GM23338 (cell line): Measurements from ENCODE around the gene RBM22. TPM values are rescaled to one million over a fixed set of nuclear protein-coding genes. Genes with fewer than 3 reads are reported as not detected.

Experiments used
- ATAC-seq: fragments of 200-7000 bp; cut with Tn5 transposase; 3 replicates; pipeline ENCODE4 v1.9.1; 2020
- DNase-seq: peaks from one replicate; pipeline ENCODE4 v3.0.0-alpha.2; 2015; ENCODE audit warnings: low spot score
- H2AFZ ChIP-seq: fragments of 200-600 bp; sonication (generic); 2 replicates; pipeline ENCODE4 v1.8.0; 2016; ENCODE audit warnings: antibody characterized with exemption, mild to moderate bottlenecking, moderate library complexity
- H3F3A ChIP-seq: fragments of 200-600 bp; sonication (generic); replicated peaks from 2 replicates; pipeline ENCODE4 v1.8.0; 2017; ENCODE audit warnings: antibody characterized with exemption, mixed run types, low read depth
- H3K27ac ChIP-seq: fragments of 200-600 bp; sonication (generic); 2 replicates; pipeline ENCODE4 v1.6.1; 2016; ENCODE audit warnings: low read depth
- H3K27me3 ChIP-seq: fragments of 200-600 bp; sonication (generic); 2 replicates; pipeline ENCODE4 v1.8.0; 2016; ENCODE audit warnings: mild to moderate bottlenecking, mixed run types, moderate library complexity; ENCODE audit not compliant: insufficient read depth
- H3K36me3 ChIP-seq: fragments of 200-600 bp; sonication (generic); 2 replicates; pipeline ENCODE4 v1.8.0; 2016; ENCODE audit warnings: mild to moderate bottlenecking; ENCODE audit not compliant: insufficient read depth
- H3K4me1 ChIP-seq: fragments of 200-600 bp; sonication (generic); 2 replicates; pipeline ENCODE4 v1.8.0; 2016; ENCODE audit warnings: mild to moderate bottlenecking, moderate library complexity; ENCODE audit not compliant: insufficient read depth
- H3K4me2 ChIP-seq: fragments of 200-600 bp; sonication (generic); 2 replicates; pipeline ENCODE4 v1.7.1; 2017; ENCODE audit warnings: mixed run types
- H3K4me3 ChIP-seq: fragments of 200-600 bp; sonication (generic); 2 replicates; pipeline ENCODE4 v1.6.1; 2016; ENCODE audit warnings: mixed run types
- H3K79me2 ChIP-seq: fragments of 200-600 bp; sonication (generic); replicated peaks from 2 replicates; pipeline ENCODE4 v1.8.0; 2017; ENCODE audit warnings: mild to moderate bottlenecking; ENCODE audit not compliant: insufficient read depth
- H3K9me2 ChIP-seq: fragments of 200-600 bp; sonication (generic); 2 replicates; pipeline ENCODE4 v1.8.0; 2017; ENCODE audit not compliant: insufficient read depth
- H4K20me1 ChIP-seq: fragments of 200-600 bp; sonication (generic); replicated peaks from 2 replicates; pipeline ENCODE4 v1.8.0; 2017; ENCODE audit warnings: mild to moderate bottlenecking; ENCODE audit not compliant: insufficient read depth
- H3K27ac Mint-ChIP-seq: 2 replicates; pipeline ENCODE4 v1.8.0; 2020; ENCODE audit warnings: inconsistent platforms, mild to moderate bottlenecking, moderate library complexity, mixed read lengths
- H3K27me3 Mint-ChIP-seq: 3 replicates; pipeline ENCODE4 v1.8.0; 2022; ENCODE audit warnings: low read depth, mild to moderate bottlenecking, moderate library complexity, mixed read lengths, inconsistent platforms; ENCODE audit not compliant: insufficient read depth, poor library complexity
- H3K36me3 Mint-ChIP-seq: 3 replicates; pipeline ENCODE4 v1.8.0; 2021; ENCODE audit warnings: low read depth, mild to moderate bottlenecking, inconsistent platforms, moderate library complexity, mixed read lengths
- H3K4me1 Mint-ChIP-seq: 3 replicates; pipeline ENCODE4 v1.8.0; 2020; ENCODE audit warnings: mild to moderate bottlenecking, inconsistent platforms, mixed read lengths
- H3K4me3 Mint-ChIP-seq: 3 replicates; pipeline ENCODE4 v1.8.0; 2021; ENCODE audit warnings: moderate library complexity, mild to moderate bottlenecking, inconsistent platforms, mixed read lengths
- H3K9me3 Mint-ChIP-seq: 3 replicates; pipeline ENCODE4 v1.8.0; 2020; ENCODE audit warnings: moderate library complexity, mild to moderate bottlenecking, inconsistent platforms, mixed read lengths
- CTCF ChIP-seq, 2 experiments: fragments of 200-600 bp in 1 of 2; sonication (generic) in 1 of 2; conservative IDR thresholded peaks; 2 replicates each; pipeline versions ENCODE4 v1.5.1 to v1.6.1; 2016 to 2017; ENCODE audit warnings: antibody characterized with exemption in 2 of 2, low read depth in 2 of 2, mild to moderate bottlenecking in 2 of 2, moderate library complexity in 1 of 2
- NANOG ChIP-seq: IDR thresholded peaks from 2 replicates; pipeline ENCODE4 v1.6.1; 2016; ENCODE audit warnings: antibody characterized with exemption, borderline replicate concordance
- REST ChIP-seq: IDR thresholded peaks from one replicate; pipeline ENCODE4 v1.6.1; 2018; ENCODE audit warnings: antibody characterized with exemption; ENCODE audit not compliant: unreplicated experiment
- ZNF331 ChIP-seq: fragments of 250-450 bp; sonication (Bioruptor Pico); IDR thresholded peaks from 2 replicates; pipeline ENCODE4 v1.5.0; 2020; ENCODE audit warnings: low read depth, mild to moderate bottlenecking, moderate library complexity
- polyA plus RNA-seq: library from polyadenylated mRNA; unstranded; fragments of >200 nt; fragmentation: Nextera tagmentation; extraction: Ambion mirVana; gene quantifications from 2 replicates; pipeline ENCODE4 v1.2.1, GENCODE V29; 2016
- total RNA-seq: library from RNA; depleted of rRNA; stranded (reverse); fragments of >200 nt; shearing (Covaris generic); gene quantifications from 2 replicates; pipeline ENCODE4 v1.2.3, GENCODE V29; 2014

Gene RBM22
- total and polyA plus RNA-seq, 2 experiments from 2014 or later: 23.4 to 32.3 TPM

GRCh38 chr5:150734579-150735384 lies 33.9 kb upstream of the RBM22 start:
- Histone ChIP-seq H3K27me3 (no peaks in the 10 kb centered on the region), H4K20me1 (peaks cover 5% of the 10 kb centered on the region; the same call in 1 of the 2 replicates), H3K79me2 (peaks cover 41% of the 10 kb centered on the region), H3K4me2 (no peak overlapping the region), H3K9me2 (no peaks in the 10 kb centered on the region), H3F3A (no peaks in the 10 kb centered on the region), H3K4me3 (no peak overlapping the region), H3K36me3 (peaks cover 12% of the 10 kb centered on the region), H3K27ac (no peak overlapping the region), H3K4me1 (peaks cover 21% of the 10 kb centered on the region), H2AFZ (no peak overlapping the region)
- DNase-seq (peak; percentile 13), ATAC-seq (peak; percentile 55)
- Mint-ChIP-seq H3K4me1 (peaks cover 32% of the 10 kb centered on the region), H3K9me3 (peaks cover 22% of the 10 kb centered on the region), H3K36me3 (peaks cover 65% of the 10 kb centered on the region), H3K27ac (peak overlapping the region; percentile 55; the same call in 1 of the 2 replicates), H3K4me3 (no peak overlapping the region), H3K27me3 (no peaks in the 10 kb centered on the region)
- TF ChIP-seq CTCF (conservative IDR thresholded peaks at IDR 0.05; ENCODE audit: low read depth in 2 of 2): peak; percentile 38 to 45
- TF ChIP-seq NANOG: no peak
- no peak for TF ChIP-seq ZNF331 (CRISPR knock-in tag)

GRCh38 chr5:150731669-150732242 lies 30.9 kb upstream of the RBM22 start:
- Histone ChIP-seq H4K20me1 (0 out of 2 replicates have a peak, but pooled peaks cover 5% of the 10 kb centered on the region), H3K27me3 (no peaks in the 10 kb centered on the region), H3K9me2 (no peaks in the 10 kb centered on the region), H3K4me2 (no peak overlapping the region), H3K4me1 (no peaks in the 10 kb centered on the region; the same call in 1 of the 2 replicates), H3K79me2 (peaks cover 18% of the 10 kb centered on the region), H3K36me3 (peaks cover 18% of the 10 kb centered on the region), H3F3A (no peaks in the 10 kb centered on the region), H3K4me3 (no peak overlapping the region), H2AFZ (no peak overlapping the region), H3K27ac (no peak overlapping the region)
- ATAC-seq: no peak
- no peak overlapping the region for H3K27ac Mint-ChIP-seq
- peaks cover 4% of the 10 kb centered on the region; the same call in 2 of the 3 replicates for H3K4me1 Mint-ChIP-seq
- H3K4me3 Mint-ChIP-seq: no peak overlapping the region
- H3K36me3 Mint-ChIP-seq: peaks cover 77% of the 10 kb centered on the region
- peaks cover 20% of the 10 kb centered on the region for H3K9me3 Mint-ChIP-seq
- DNase-seq: no peak
- TF ChIP-seq REST (no peak), CTCF (conservative IDR thresholded peaks at IDR 0.05; ENCODE audit: low read depth in 2 of 2) (no peak)
- H3K27me3 Mint-ChIP-seq: no peaks in the 10 kb centered on the region
